K562 (cell line): ENCODE results near the gene AKAP3. TPM values are rescaled to one million over a fixed set of nuclear protein-coding genes. Genes with fewer than 3 reads are reported as not detected.

Source experiments
- ATAC-seq: fragments of 200-7000 bp; cut with Tn5 transposase; 3 replicates; pipeline ENCODE4 v1.9.1; 2020; ENCODE audit warnings: moderate library complexity
- BruUV-seq: library from RNA; stranded (reverse); fragments of 400-500 nt; replicated peaks from 2 replicates; lab custom pipeline; 2021; lab: Mats Ljungman, UMichigan
- CTCF ChIA-PET: fragments of 300-600 bp; formaldehyde crosslinking; extraction: SDS; loops from one replicate; lab custom pipeline; 2021; ENCODE audit warnings: low intra/inter-chr PET ratio; lab: Yijun Ruan, JAX
- POLR2A ChIA-PET: fragments of 300-600, 350-650 bp; sonication (Branson Sonifier 250); formaldehyde crosslinking; extraction: SDS; loops from one replicate; lab custom pipeline; 2021; ENCODE audit warnings: antibody characterized with exemption, inconsistent platforms; lab: Yijun Ruan, JAX
- DNase-seq, 4 experiments: peaks; one replicate each; pipeline versions ENCODE4 v3.0.0 to v3.0.0-alpha.2; 2011 to 2018; ENCODE audit warnings: low spot score in 3 of 4, mixed read lengths in 3 of 4; ENCODE audit errors: extremely low read depth in 1 of 4
- FAIRE-seq: peaks from 2 replicates; lab custom pipeline; 2011; peaks lifted over from hg19 to GRCh38; lab: Jason Lieb, UNC
- H2AFZ ChIP-seq: 2 replicates; pipeline ENCODE4 v1.6.0; 2011; ENCODE audit warnings: low read depth, low read length, control low read depth, inconsistent platforms
- H3K27ac ChIP-seq: fragments of 200-600 bp; 3 replicates; pipeline ENCODE4 v1.8.0; 2011; ENCODE audit warnings: low read depth, mild to moderate bottlenecking, control low read depth, inconsistent platforms, low read length, moderate library complexity, mixed read lengths; ENCODE audit errors: extremely low read depth
- H3K27me3 ChIP-seq, 2 experiments: fragments of 300-600 bp in 1 of 2; 2 replicates in 1 of 2; 3 replicates in 1 of 2; pipeline versions ENCODE4 v1.6.0 to v1.8.0; 2011; ENCODE audit warnings: inconsistent platforms in 2 of 2, low read length in 2 of 2, mild to moderate bottlenecking in 1 of 2, mixed read lengths in 1 of 2, moderate library complexity in 1 of 2; ENCODE audit not compliant: control insufficient read depth in 2 of 2, insufficient read depth in 2 of 2
- H3K36me3 ChIP-seq: fragments of 300-600 bp; 3 replicates; pipeline ENCODE4 v1.8.0; 2011; ENCODE audit warnings: mild to moderate bottlenecking, low read length, inconsistent platforms; ENCODE audit not compliant: control insufficient read depth, insufficient read depth
- H3K4me1 ChIP-seq, 2 experiments: fragments of 200-600 bp in 1 of 2; replicated peaks in 1 of 2; 2 replicates in 1 of 2; 3 replicates in 1 of 2; pipeline versions ENCODE4 v1.5.1 to v1.8.0; 2011; ENCODE audit warnings: inconsistent platforms in 2 of 2, low read length in 2 of 2, mild to moderate bottlenecking in 1 of 2, mixed read lengths in 1 of 2, moderate library complexity in 1 of 2; ENCODE audit not compliant: control insufficient read depth in 2 of 2, insufficient read depth in 2 of 2
- H3K4me2 ChIP-seq: 2 replicates; pipeline ENCODE4 v1.6.1; 2011; ENCODE audit warnings: low read length, control low read depth, inconsistent platforms, mixed read lengths; ENCODE audit not compliant: insufficient read depth
- H3K4me3 ChIP-seq: fragments of 200-600 bp; sonication (generic), shearing (Covaris generic); 2 replicates; pipeline ENCODE4 v1.5.1; 2016; ENCODE audit warnings: control low read depth, inconsistent platforms
- H3K79me2 ChIP-seq: fragments of 200-600 bp; 3 replicates; pipeline ENCODE4 v1.8.0; 2011; ENCODE audit warnings: low read length, inconsistent platforms; ENCODE audit not compliant: control insufficient read depth, insufficient read depth
- H3K9ac ChIP-seq, 2 experiments: 2 replicates each; pipeline versions ENCODE4 v1.6.0 to v1.6.1; 2011; ENCODE audit warnings: low read depth in 2 of 2, low read length in 2 of 2, control low read depth in 1 of 2, inconsistent platforms in 1 of 2, mild to moderate bottlenecking in 1 of 2, mixed read lengths in 1 of 2; ENCODE audit not compliant: insufficient read depth in 1 of 2
- H3K9me1 ChIP-seq: one replicate; pipeline ENCODE4 v1.6.0; 2011; ENCODE audit warnings: inconsistent platforms, mild to moderate bottlenecking, low read length, moderate library complexity; ENCODE audit not compliant: control insufficient read depth, insufficient read depth
- H3K9me3 ChIP-seq: replicated peaks from 2 replicates; pipeline ENCODE4 v1.5.1; 2011; ENCODE audit warnings: low read depth, low read length, inconsistent platforms; ENCODE audit not compliant: control insufficient read depth, insufficient read depth
- H4K20me1 ChIP-seq: replicated peaks from 2 replicates; pipeline ENCODE4 v1.6.1; 2011; ENCODE audit warnings: low read length, inconsistent platforms, mixed read lengths; ENCODE audit not compliant: control insufficient read depth, insufficient read depth
- ARHGAP35 ChIP-seq: fragments of 450-650 bp; IDR thresholded peaks from 2 replicates; pipeline ENCODE4 v1.6.1; 2018; ENCODE audit not compliant: partially characterized antibody
- CBFA2T2 ChIP-seq: fragments of 450-650 bp; conservative IDR thresholded peaks from 2 replicates; pipeline ENCODE4 v1.6.1; 2017; ENCODE audit warnings: mild to moderate bottlenecking
- CBFA2T3 ChIP-seq: fragments of 450-650 bp; IDR thresholded peaks from 2 replicates; pipeline ENCODE4 v1.6.1; 2017
- CEBPZ ChIP-seq: fragments of 150-350 bp; IDR thresholded peaks from 2 replicates; pipeline ENCODE4 v1.6.1; 2014; ENCODE audit warnings: low read depth, mild to moderate bottlenecking, low read length, borderline replicate concordance
- CREB5 ChIP-seq: fragments of 250-450 bp; sonication (Bioruptor Pico); IDR thresholded peaks from 2 replicates; pipeline ENCODE4 v1.5.0; 2020; ENCODE audit warnings: mild to moderate bottlenecking
- DPF2 ChIP-seq: fragments of 450-650 bp; IDR thresholded peaks from 2 replicates; pipeline ENCODE4 v1.6.1; 2016
- E2F4 ChIP-seq: sonication (generic); formaldehyde crosslinking; IDR thresholded peaks from 2 replicates; pipeline ENCODE4 v1.8.0; 2022; ENCODE audit warnings: mild to moderate bottlenecking, low read depth, missing genetic modification reagents
- ETV6 ChIP-seq, 3 experiments: fragments of 150-350 bp in 1 of 3; sonication (generic) in 1 of 3; formaldehyde crosslinking in 1 of 3; IDR thresholded peaks; 2 replicates each; pipeline versions ENCODE4 v1.6.1 to v1.8.0; 2014 to 2022; ENCODE audit warnings: borderline replicate concordance in 2 of 3, low read depth in 2 of 3, antibody characterized with exemption in 1 of 3, low read length in 1 of 3, mild to moderate bottlenecking in 1 of 3, missing genetic modification reagents in 1 of 3
- FOXK1 ChIP-seq: sonication (generic); formaldehyde crosslinking; IDR thresholded peaks from 2 replicates; pipeline ENCODE4 v1.8.0; 2022; ENCODE audit warnings: missing genetic modification reagents, mild to moderate bottlenecking, borderline replicate concordance
- GTF2A2 ChIP-seq: IDR thresholded peaks from 2 replicates; pipeline ENCODE4 v1.6.1; 2016; ENCODE audit warnings: mild to moderate bottlenecking, missing genetic modification characterization, missing compliant biosample characterization
- HDAC6 ChIP-seq: IDR thresholded peaks from 2 replicates; pipeline ENCODE4 v1.6.1; 2012; ENCODE audit warnings: low read depth, mild to moderate bottlenecking, control low read depth, inconsistent platforms, low read length, moderate library complexity
- HDGF ChIP-seq: fragments of 450-650 bp; IDR thresholded peaks from 2 replicates; pipeline ENCODE4 v1.6.1; 2016
- MECOM ChIP-seq: fragments of 250-450 bp; sonication (Bioruptor Pico); IDR thresholded peaks from 2 replicates; pipeline ENCODE4 v1.8.0; 2022; ENCODE audit warnings: inconsistent platforms
- SLC30A9 ChIP-seq: fragments of 250-450 bp; sonication (Bioruptor Pico); IDR thresholded peaks from 2 replicates; pipeline ENCODE4 v1.8.0; 2022; ENCODE audit warnings: mild to moderate bottlenecking, moderate library complexity
- SMARCA4 ChIP-seq: fragments of 450-650 bp; IDR thresholded peaks from 2 replicates; pipeline ENCODE4 v1.6.1; 2016
- TCFL5 ChIP-seq: fragments of 250-450 bp; sonication (Bioruptor Pico); conservative IDR thresholded peaks from 2 replicates; pipeline ENCODE4 v1.6.1; 2021; ENCODE audit warnings: mild to moderate bottlenecking, moderate library complexity, matching md5 sums
- WGBS: fragments of 100-300 bp; shearing (Covaris generic); methylation state at CpG from one replicate; pipeline ENCODE4 v1.1.6; 2016; ENCODE audit warnings: low coverage, mixed read lengths; ENCODE audit not compliant: insufficient coverage; ENCODE audit errors: missing lambda C conversion rate; 5-methylcytosine and 5-hydroxymethylcytosine counted together
- in situ Hi-C: fragments of 300-500 bp; cut with MboI; formaldehyde crosslinking; loops from 4 replicates; pipeline ENCODE4 v1.15.0; 2018; ENCODE audit warnings: inconsistent platforms, mixed read lengths
- intact Hi-C: fragments of 100-400 bp; cut with micrococcal nuclease; formaldehyde crosslinking; loops from 2 replicates; pipeline ENCODE4 v1.14.2; 2022
- polyA plus RNA-seq, 8 experiments: library from polyadenylated mRNA; depleted of rRNA in 4 of 8; stranded (reverse) in 5 of 8; unstranded in 3 of 8; fragments of >200 nt; fragmentation: Nextera tagmentation in 2 of 8; fragmentation: Illumina TruSeq in 1 of 8; extraction: Ambion mirVana in 2 of 8; extraction: Trizol in 1 of 8; gene quantifications; 2 replicates each; pipeline versions ENCODE4 v1.2.1 to v1.2.3, GENCODE V29; 2011 to 2014; ENCODE audit warnings: inconsistent platforms in 1 of 8, missing spikeins in 1 of 8
- total RNA-seq, 7 experiments: library from RNA; depleted of rRNA in 6 of 7; stranded (reverse); fragments of >200 nt in 6 of 7; fragmentation: Illumina TruSeq in 2 of 7; extraction: Trizol in 2 of 7; gene quantifications; 2 replicates each; pipeline versions ENCODE4 v1.2.1 to v1.2.3, GENCODE V29; 2011 to 2021; ENCODE audit warnings: low replicate concordance in 1 of 7

AKAP3 gene
- total and polyA plus RNA-seq, 9 of the 15 experiments (the other 6 are each of a cell fraction or from before 2014, with no cell fraction given), result 0.17 to 2.8 (median 0.43) TPM

- TF ChIP-seq CREB5 (CRISPR knock-in tag), result no peak
- peak; percentile 65 for TF ChIP-seq SMARCA4
- no peak for TF ChIP-seq GTF2A2 (tag)
- peak; percentile 54; the same call in 1 of the 2 replicates for TF ChIP-seq DPF2
- peak; percentile 90 for TF ChIP-seq CBFA2T3
- TF ChIP-seq SLC30A9 (CRISPR knock-in tag), result no peak
- TF ChIP-seq ETV6 (IDR thresholded peaks at IDR 0.05; ENCODE audit: borderline replicate concordance in 1 of 2, low read depth in 2 of 2, low read length in 1 of 2), result peak; percentile 60 to 81; a peak in 3 of 4 replicates
- no peak for TF ChIP-seq ETV6 (CRISPR knock-in tag; IDR thresholded peaks at IDR 0.05; ENCODE audit: borderline replicate concordance)
- TF ChIP-seq CBFA2T2, result peak; percentile 82
- no peak for TF ChIP-seq E2F4 (CRISPR knock-in tag)
- no peak for TF ChIP-seq HDAC6
Measured at GRCh38 chr12:4572680-4573079, 76.2 kb downstream of the AKAP3 start (continued).

GRCh38 chr12:4569261-4569660 is 79.6 kb downstream of the AKAP3 start:
- no peaks in the 10 kb centered on the region for H3K9me1 ChIP-seq
- no peak overlapping the region for H3K4me3 ChIP-seq
- BruUV-seq, result no TSS peak
- in situ Hi-C loops, result no loop called here
- no peak overlapping the region for H2AFZ ChIP-seq
- no peaks in the 10 kb centered on the region for H3K36me3 ChIP-seq
- no peak for TF ChIP-seq SMARCA4
- TF ChIP-seq MECOM (CRISPR knock-in tag), result no peak
- TF ChIP-seq HDGF, result no peak
- TF ChIP-seq TCFL5, result no peak
- TF ChIP-seq FOXK1, result no peak
- TF ChIP-seq CEBPZ, result no peak
- no peak for TF ChIP-seq ARHGAP35
- FAIRE-seq (no peak), DNase-seq (no peak), ATAC-seq (no peak)
- POLR2A ChIA-PET, result no interaction called here
- H3K27ac ChIP-seq, result no peak overlapping the region
- H3K9ac ChIP-seq, result no peak overlapping the region
- CTCF ChIA-PET, result no interaction called here
- H4K20me1 ChIP-seq, result no peaks in the 10 kb centered on the region
- 92% methylated on average over 4 of the region's 4 CpGs for WGBS
- H3K79me2 ChIP-seq, result no peaks in the 10 kb centered on the region
- H3K4me1 ChIP-seq, result peaks cover 7 to 22% of the 10 kb centered on the region in 2 experiments; a peak in 4 of 5 replicates
- no peak overlapping the region for H3K4me2 ChIP-seq
- H3K27me3 ChIP-seq, result no peaks in the 10 kb centered on the region
- intact Hi-C loops, result no loop called here
- no peaks in the 10 kb centered on the region for H3K9me3 ChIP-seq
